OCI-LY7 (cell line): ENCODE data around the gene PRSS38. TPM values are rescaled to one million over a fixed set of nuclear protein-coding genes. Genes with fewer than 3 reads are reported as not detected.

Experiments
- BruUV-seq: library from RNA; stranded (reverse); fragments of 400-500 nt; replicated peaks from 2 replicates; lab custom pipeline; 2021; lab: Mats Ljungman, UMichigan
- CTCF ChIA-PET: fragments of 300-600 bp; sonication (Branson Sonifier 250); formaldehyde crosslinking; loops from one replicate; lab custom pipeline; 2022; ENCODE audit warnings: antibody characterized with exemption; ENCODE audit not compliant: unreplicated experiment; lab: Charles Lee
- POLR2A ChIA-PET: fragments of 300-600 bp; sonication (Branson Sonifier 250); formaldehyde crosslinking; loops from one replicate; lab custom pipeline; 2022; ENCODE audit warnings: antibody characterized with exemption; lab: Charles Lee
- DNase-seq: peaks from one replicate; pipeline ENCODE4 v3.0.0-alpha.2; 2015; ENCODE audit warnings: low spot score
- H2AFZ ChIP-seq: fragments of 200-600 bp; sonication (generic), shearing (Covaris generic); 2 replicates; pipeline ENCODE4 v1.6.1; 2014; ENCODE audit warnings: mild to moderate bottlenecking, antibody characterized with exemption, low read length, moderate library complexity
- H3K27ac ChIP-seq: fragments of 200-600 bp; sonication (generic); 2 replicates; pipeline ENCODE4 v1.5.1; 2014; ENCODE audit warnings: mixed run types, low read depth, mild to moderate bottlenecking, moderate library complexity, low read length, inconsistent platforms; ENCODE audit not compliant: poor library complexity, severe bottlenecking
- H3K36me3 ChIP-seq: fragments of 200-600 bp; sonication (generic); 2 replicates; pipeline ENCODE4 v1.6.1; 2014; ENCODE audit warnings: mild to moderate bottlenecking, antibody characterized with exemption, low read length, moderate library complexity, mixed read lengths; ENCODE audit not compliant: insufficient read depth
- H3K4me1 ChIP-seq: fragments of 200-600 bp; sonication (generic); 2 replicates; pipeline ENCODE4 v1.5.1; 2014; ENCODE audit warnings: mild to moderate bottlenecking, low read length; ENCODE audit not compliant: insufficient read depth, poor library complexity, severe bottlenecking
- H3K4me2 ChIP-seq: fragments of 200-600 bp; sonication (generic); 2 replicates; pipeline ENCODE4 v1.6.1; 2014; ENCODE audit warnings: mild to moderate bottlenecking, low read length
- H3K4me3 ChIP-seq: fragments of 200-600 bp; sonication (generic); 2 replicates; pipeline ENCODE4 v1.5.1; 2014; ENCODE audit warnings: mild to moderate bottlenecking, low read depth, low read length; ENCODE audit not compliant: poor library complexity, severe bottlenecking
- H3K79me2 ChIP-seq: fragments of 200-600 bp; sonication (generic); 2 replicates; pipeline ENCODE4 v1.6.1; 2016; ENCODE audit warnings: low read depth, mild to moderate bottlenecking, low read length, moderate library complexity, mixed read lengths; ENCODE audit not compliant: insufficient read depth
- H3K9me2 ChIP-seq: fragments of 200-600 bp; sonication (generic); 2 replicates; pipeline ENCODE4 v1.6.1; 2016; ENCODE audit warnings: mild to moderate bottlenecking, low read length, mixed read lengths; ENCODE audit not compliant: insufficient read depth
- H3K9me3 ChIP-seq: fragments of 200-600 bp; sonication (generic); 2 replicates; pipeline ENCODE4 v1.6.1; 2014; ENCODE audit warnings: mild to moderate bottlenecking, mixed run types, low read length, mixed read lengths
- H4K20me1 ChIP-seq: fragments of 200-600 bp; sonication (generic); 2 replicates; pipeline ENCODE4 v1.6.1; 2014; ENCODE audit warnings: mild to moderate bottlenecking, antibody characterized with exemption, low read length, moderate library complexity, mixed read lengths; ENCODE audit not compliant: insufficient read depth
- CTCF ChIP-seq: fragments of 200-600 bp; sonication (generic); conservative IDR thresholded peaks from 2 replicates; pipeline ENCODE4 v1.5.1; 2014; ENCODE audit warnings: mild to moderate bottlenecking, antibody characterized with exemption, low read length, moderate library complexity, mixed read lengths
- EZH2phosphoT487 ChIP-seq: fragments of 200-600 bp; sonication (generic); IDR thresholded peaks from 2 replicates; pipeline ENCODE4 v1.6.1; 2018; ENCODE audit warnings: low read depth, borderline replicate concordance, mild to moderate bottlenecking, mixed run types, antibody characterized with exemption, low read length, moderate library complexity, mixed read lengths
- intact Hi-C: fragments of 100-400 bp; cut with micrococcal nuclease; formaldehyde crosslinking; loops from one replicate; pipeline ENCODE4 v1.10.0; 2022; ENCODE audit not compliant: unreplicated experiment
- total RNA-seq, 2 experiments: library from RNA; depleted of rRNA in 1 of 2; stranded (reverse); fragments of >200 nt in 1 of 2; shearing (Covaris generic) in 1 of 2; gene quantifications; 2 replicates each; pipeline ENCODE4 v1.2.3, GENCODE V29; 2014 to 2022

Gene PRSS38
- total RNA-seq, 2 experiments from 2014 or later: not detected

- BruUV-seq: no TSS peak
- Histone ChIP-seq H3K4me1 (peaks cover 6% of the 10 kb centered on the region), H3K79me2 (no peaks in the 10 kb centered on the region), H2AFZ (peak overlapping the region; percentile 1; the same call in 1 of the 2 replicates), H3K36me3 (no peaks in the 10 kb centered on the region), H3K4me3 (peak overlapping the region; percentile 58), H3K27ac (no peak overlapping the region), H4K20me1 (no peaks in the 10 kb centered on the region), H3K9me3 (no peaks in the 10 kb centered on the region), H3K9me2 (no peaks in the 10 kb centered on the region), H3K4me2 (peak overlapping the region; percentile 59)
- peak; percentile 62 for DNase-seq
- TF ChIP-seq EZH2phosphoT487 (no peak), CTCF (no peak)
- intact Hi-C loops: loop anchor here (5.0 kb wide), 3 partner anchors 61 to 379 kb away; partner anchors contain the start of genes ARF1 and IBA57
- ChIA-PET CTCF (interaction anchor here (1.0 to 1.1 kb wide), 2 partner anchors 23 to 27 kb away, joined by 5 to 12 read pairs; no protein-coding TSS in a partner anchor), POLR2A (no interaction called here)
Observed at GRCh38 chr1:227788271-227789083, 27.0 kb upstream of the PRSS38 start.

DNA sequence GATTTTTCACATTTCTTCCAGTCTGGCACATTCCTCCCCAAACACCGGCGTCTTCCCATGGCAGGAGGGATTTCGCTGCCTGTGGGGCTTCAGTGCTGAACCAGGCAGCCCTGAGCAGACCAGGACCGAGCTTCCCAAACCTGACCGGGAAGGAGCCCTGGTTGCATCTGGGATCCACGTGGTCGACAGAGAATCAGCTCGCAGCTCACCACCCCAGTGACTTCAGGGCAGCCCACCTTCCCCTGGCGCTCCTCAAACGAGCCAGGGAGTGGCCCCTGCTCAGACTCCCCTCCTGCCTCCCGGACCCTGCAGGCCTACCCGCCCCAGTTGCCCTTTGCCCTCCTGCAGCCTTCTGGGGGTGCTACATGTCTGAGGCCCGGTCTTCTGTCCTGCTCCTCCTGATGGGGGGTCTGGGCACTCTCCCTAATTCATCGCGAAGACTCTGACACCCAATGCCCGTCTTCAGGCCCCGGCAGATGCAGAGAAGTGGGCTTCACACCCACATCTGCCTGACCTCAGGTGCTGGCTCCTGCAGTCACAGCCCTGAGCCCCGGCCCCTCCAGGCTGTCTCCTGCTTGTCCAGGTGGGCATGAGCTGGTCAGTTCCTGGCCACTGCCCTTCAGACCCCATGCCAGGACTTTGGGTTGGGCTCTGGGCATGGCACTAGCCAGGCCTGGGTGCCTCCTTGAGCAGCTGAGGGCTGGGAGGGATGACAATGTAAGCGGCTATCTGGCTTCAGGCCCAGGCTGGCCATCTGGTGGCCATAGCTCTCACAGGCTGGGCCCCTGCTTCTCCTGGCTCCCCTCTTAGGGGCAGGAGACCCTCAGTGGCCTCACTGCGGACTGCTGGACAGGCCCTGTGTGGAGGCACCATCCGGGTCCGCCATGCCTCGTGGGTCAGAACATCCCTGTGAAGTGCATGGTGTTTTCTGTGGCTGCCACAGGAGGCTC lies 26.1 kb upstream of the PRSS38 start:
- H3K27ac ChIP-seq: no peak overlapping the region
- TF ChIP-seq EZH2phosphoT487 (no peak), CTCF (no peak)
- H3K4me3 ChIP-seq: no peak overlapping the region
- ChIA-PET CTCF (interaction anchor here (0.5 kb wide), 1 partner anchor 165 kb away, joined by 8 read pairs; no protein-coding TSS in a partner anchor), POLR2A (no interaction called here)
- H3K9me3 ChIP-seq: no peaks in the 10 kb centered on the region
- H3K9me2 ChIP-seq: no peaks in the 10 kb centered on the region
- H3K36me3 ChIP-seq: no peaks in the 10 kb centered on the region
- no peaks in the 10 kb centered on the region for H3K79me2 ChIP-seq
- no peaks in the 10 kb centered on the region for H4K20me1 ChIP-seq
- no peak for DNase-seq
- BruUV-seq: no TSS peak
- peak overlapping the region; percentile 59; the same call in 1 of the 2 replicates for H3K4me2 ChIP-seq
- H2AFZ ChIP-seq: no peak overlapping the region
- H3K4me1 ChIP-seq: peaks cover 6% of the 10 kb centered on the region
- intact Hi-C loops: loop anchor here (5.0 kb wide), 3 partner anchors 62 to 378 kb away; partner anchors contain the start of genes ARF1 and IBA57
